SJSA1 (cell line): ENCODE measurements around the gene ILK. TPM values are rescaled to one million over a fixed set of nuclear protein-coding genes. Genes with fewer than 3 reads are reported as not detected.

Experiments
- DNase-seq, 2 experiments: peaks; one replicate each; pipeline ENCODE4 v3.0.0-alpha.2; 2015 to 2020; ENCODE audit warnings: low spot score in 2 of 2, low read depth in 1 of 2
- H3K27ac ChIP-seq: fragments of 250-450 bp; sonication (Bioruptor Pico); 2 replicates; pipeline ENCODE4 v1.5.1; 2020; ENCODE audit warnings: mild to moderate bottlenecking, moderate library complexity
- H3K27me3 ChIP-seq: fragments of 250-450 bp; sonication (Bioruptor Pico); replicated peaks from 2 replicates; pipeline ENCODE4 v1.5.1; 2020; ENCODE audit warnings: mild to moderate bottlenecking, moderate library complexity
- H3K36me3 ChIP-seq: fragments of 250-450 bp; sonication (Bioruptor Pico); 2 replicates; pipeline ENCODE4 v1.5.1; 2020; ENCODE audit warnings: mild to moderate bottlenecking
- H3K4me1 ChIP-seq: fragments of 250-450 bp; sonication (Bioruptor Pico); replicated peaks from 2 replicates; pipeline ENCODE4 v1.6.1; 2021; ENCODE audit warnings: mild to moderate bottlenecking
- H3K4me3 ChIP-seq: fragments of 250-450 bp; sonication (Bioruptor Pico); 2 replicates; pipeline ENCODE4 v1.5.1; 2020; ENCODE audit warnings: mild to moderate bottlenecking
- H3K9me3 ChIP-seq: fragments of 250-450 bp; sonication (Bioruptor Pico); replicated peaks from 2 replicates; pipeline ENCODE4 v1.5.1; 2020; ENCODE audit warnings: mild to moderate bottlenecking
- total RNA-seq: library from RNA; depleted of rRNA; stranded (reverse); fragments of >200 nt; shearing (Covaris generic); gene quantifications from 2 replicates; pipeline ENCODE4 v1.2.3, GENCODE V29; 2014; rRNA removed

ILK gene
- total RNA-seq, 1 experiment from 2014 or later: 180 TPM

GRCh38 chr11:6653656-6654055 lies 50.1 kb downstream of the ILK start:
- Histone ChIP-seq H3K27ac (no peak overlapping the region), H3K36me3 (no peaks in the 10 kb centered on the region), H3K9me3 (no peaks in the 10 kb centered on the region), H3K27me3 (no peaks in the 10 kb centered on the region), H3K4me3 (no peak overlapping the region), H3K4me1 (no peaks in the 10 kb centered on the region; the same call in none of the 2 replicates)
- no peak for DNase-seq

GRCh38 chr11:6654281-6655019 lies 50.9 kb downstream of the ILK start:
- no peaks in the 10 kb centered on the region; the same call in none of the 2 replicates for H3K4me1 ChIP-seq
- no peaks in the 10 kb centered on the region for H3K36me3 ChIP-seq
- H3K4me3 ChIP-seq: peak overlapping the region; percentile 41
- H3K27ac ChIP-seq: no peak overlapping the region
- no peak for DNase-seq
- no peaks in the 10 kb centered on the region for H3K9me3 ChIP-seq
- no peaks in the 10 kb centered on the region for H3K27me3 ChIP-seq

DNA sequence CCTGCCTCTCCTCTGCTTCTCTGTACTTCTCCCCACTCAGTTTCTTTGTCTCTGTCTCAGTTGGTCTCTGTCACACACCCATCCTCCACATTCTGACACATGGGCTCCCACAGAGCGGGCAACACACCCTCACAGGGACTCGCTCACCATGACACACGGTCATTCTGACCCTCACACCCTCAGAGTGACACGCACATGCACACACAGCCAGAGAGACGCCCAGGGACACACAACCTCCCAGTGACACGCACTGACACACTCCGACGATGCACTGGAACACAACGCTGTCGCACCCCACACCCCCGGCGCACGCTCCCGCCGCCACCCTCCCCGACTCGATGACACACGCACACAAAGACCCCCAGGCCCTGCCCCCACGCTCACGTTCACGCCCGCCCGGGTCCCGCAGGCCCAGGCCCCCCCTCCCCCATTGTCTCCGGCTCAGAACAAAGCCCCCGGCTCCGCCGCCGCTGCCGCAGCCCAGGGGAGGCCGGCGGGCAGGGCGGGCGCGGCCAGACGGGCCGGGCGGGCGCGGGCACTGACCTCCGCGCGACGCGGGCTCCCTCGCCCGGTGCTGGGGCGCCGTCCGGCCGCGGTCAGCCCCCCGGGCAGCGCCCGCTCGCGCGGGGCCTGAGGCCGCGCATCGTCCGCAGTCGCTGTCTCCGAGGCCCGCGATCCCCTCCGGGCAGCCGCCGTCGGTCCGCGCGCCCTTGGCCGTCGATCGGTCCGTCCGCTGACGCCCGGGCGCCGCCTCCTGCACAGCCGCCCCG lies 51.6 kb downstream of the ILK start:
- DNase-seq: no peak
- peak overlapping the region; percentile 41 for H3K4me3 ChIP-seq
- no peaks in the 10 kb centered on the region for H3K9me3 ChIP-seq
- no peaks in the 10 kb centered on the region for H3K27me3 ChIP-seq
- H3K27ac ChIP-seq: no peak overlapping the region
- H3K36me3 ChIP-seq: no peaks in the 10 kb centered on the region
- no peaks in the 10 kb centered on the region; the same call in none of the 2 replicates for H3K4me1 ChIP-seq

GRCh38 chr11:6655790-6656583 lies 52.4 kb downstream of the ILK start, which contains the start of gene DCHS1:
Gene DCHS1, minus strand, starts transcription at chr11:6655809. Its CDS starts 14,196 bp downstream, at chr11:6641613.
- H3K9me3 ChIP-seq: no peaks in the 10 kb centered on the region
- H3K27me3 ChIP-seq: no peaks in the 10 kb centered on the region
- no peak for DNase-seq
- H3K4me1 ChIP-seq: no peaks in the 10 kb centered on the region; the same call in none of the 2 replicates
- no peak within 1 kb of the TSS for H3K27ac ChIP-seq
- H3K36me3 ChIP-seq: no peaks in the 10 kb centered on the region
- H3K4me3 ChIP-seq: peak within 1 kb of the TSS; percentile 41

DNA sequence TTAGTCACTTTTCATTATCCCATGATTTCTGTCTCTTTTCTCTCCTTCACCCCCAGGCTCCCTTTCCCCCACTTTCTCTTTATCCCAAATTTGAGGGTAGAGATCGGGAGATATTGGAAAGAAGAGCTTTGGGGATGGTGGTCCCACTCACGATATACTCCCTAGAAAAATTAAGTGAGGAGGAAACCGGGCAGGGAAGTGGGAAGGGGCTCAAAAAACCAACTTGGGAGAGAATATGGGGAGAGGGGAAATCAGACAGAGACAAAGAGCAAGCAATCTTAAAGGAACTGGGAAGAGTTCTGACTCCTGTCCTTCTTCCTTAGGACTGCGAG lies 53.0 kb downstream of the ILK start:
- H3K36me3 ChIP-seq: no peaks in the 10 kb centered on the region
- DNase-seq: no peak
- no peaks in the 10 kb centered on the region; the same call in none of the 2 replicates for H3K4me1 ChIP-seq
- H3K27ac ChIP-seq: no peak overlapping the region
- H3K9me3 ChIP-seq: no peaks in the 10 kb centered on the region
- no peaks in the 10 kb centered on the region for H3K27me3 ChIP-seq
- no peak overlapping the region for H3K4me3 ChIP-seq

DNA sequence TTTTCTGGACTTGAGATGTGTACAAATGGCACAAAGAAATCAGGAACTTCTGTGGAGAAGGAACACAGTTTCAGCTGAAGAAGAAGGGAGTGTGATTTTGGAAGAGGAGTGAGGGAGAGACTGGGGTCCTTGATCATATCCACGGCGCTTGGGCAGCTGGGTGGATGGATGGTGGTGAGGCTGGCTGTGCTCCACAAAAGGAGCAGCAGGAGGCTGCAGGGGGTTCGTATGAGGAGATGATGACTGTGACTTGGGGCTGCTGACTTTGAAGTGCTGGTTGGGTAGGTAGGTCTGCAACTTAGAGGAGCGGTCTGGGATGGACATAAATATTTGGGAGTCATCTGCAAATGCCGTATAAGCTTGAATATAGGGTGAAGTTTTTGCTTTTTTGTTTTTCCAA lies 53.4 kb downstream of the ILK start:
- Histone ChIP-seq H3K9me3 (no peaks in the 10 kb centered on the region), H3K27me3 (no peaks in the 10 kb centered on the region), H3K36me3 (no peaks in the 10 kb centered on the region), H3K4me3 (no peak overlapping the region), H3K4me1 (no peaks in the 10 kb centered on the region; the same call in none of the 2 replicates), H3K27ac (no peak overlapping the region)
- DNase-seq: no peak

DNA sequence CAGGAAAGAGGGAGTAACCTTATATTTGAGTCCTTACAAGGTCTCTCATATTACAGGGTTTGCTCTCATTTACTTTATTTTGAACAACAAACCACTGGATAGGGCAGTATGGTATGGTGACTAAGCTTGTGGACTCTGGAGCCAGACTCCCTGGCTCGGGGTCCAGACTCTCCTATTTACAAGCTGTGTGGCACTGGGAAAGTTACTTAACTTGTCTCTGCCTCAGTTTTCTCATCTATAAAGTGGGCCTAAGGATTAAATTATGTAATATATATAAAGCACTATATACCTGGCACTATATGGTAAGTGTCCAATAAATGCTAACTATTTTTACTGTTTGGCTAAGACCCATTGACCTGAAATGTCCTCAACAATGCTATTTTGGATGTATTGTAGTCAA lies 53.8 kb downstream of the ILK start:
- Histone ChIP-seq H3K27me3 (no peaks in the 10 kb centered on the region), H3K27ac (no peak overlapping the region), H3K9me3 (no peaks in the 10 kb centered on the region), H3K36me3 (no peaks in the 10 kb centered on the region), H3K4me3 (no peak overlapping the region), H3K4me1 (no peaks in the 10 kb centered on the region; the same call in none of the 2 replicates)
- DNase-seq: no peak

GRCh38 chr11:6658647-6659046 lies 55.1 kb downstream of the ILK start:
- Histone ChIP-seq H3K9me3 (no peaks in the 10 kb centered on the region), H3K27ac (no peak overlapping the region), H3K4me3 (no peak overlapping the region), H3K27me3 (no peaks in the 10 kb centered on the region), H3K36me3 (no peaks in the 10 kb centered on the region), H3K4me1 (no peaks in the 10 kb centered on the region; the same call in none of the 2 replicates)
- no peak for DNase-seq

Other genes starting within 250 kb of the ILK start
- 38.9 and 57.9 TPM in 2 replicates for gene SMPD1, start 213.3 kb upstream of the ILK start, total RNA-seq
- gene APBB1, start 184.7 kb upstream of the ILK start, total RNA-seq: 12.0 and 17.1 TPM in 2 replicates
- gene HPX, start 162.8 kb upstream of the ILK start, total RNA-seq: 0.32 TPM in 1 of 2 replicates, not detected in the other
- gene TRIM3, start 129.8 kb upstream of the ILK start, total RNA-seq: 9.1 and 11.0 TPM in 2 replicates
- 14.0 and 22.9 TPM in 2 replicates for gene ARFIP2, start 122.4 kb upstream of the ILK start, total RNA-seq
- 5.6 and 19.1 TPM in 2 replicates for gene TIMM10B, start 122.3 kb upstream of the ILK start, total RNA-seq
- gene DNHD1, start 106.5 kb upstream of the ILK start, total RNA-seq: 1.5 and 1.8 TPM in 2 replicates
- gene RRP8, start 158 bp upstream of the ILK start, total RNA-seq: 10.2 and 12.0 TPM in 2 replicates
- gene TAF10, start 8.4 kb downstream of the ILK start, total RNA-seq: 25.2 and 35.2 TPM in 2 replicates
- 5.9 and 6.8 TPM in 2 replicates for gene TPP1, start 15.6 kb downstream of the ILK start, total RNA-seq
- gene DCHS1, start 52.0 kb downstream of the ILK start, total RNA-seq: 7.8 and 12.0 TPM in 2 replicates
- 38.7 and 79.8 TPM in 2 replicates for gene MRPL17, start 79.6 kb downstream of the ILK start, total RNA-seq
- gene OR2AG2, start 168.2 kb downstream of the ILK start, total RNA-seq: not detected in 2 replicates
- gene OR2AG1, start 179.2 kb downstream of the ILK start, total RNA-seq: not detected in 2 replicates
- gene OR6A2, start 195.9 kb downstream of the ILK start, total RNA-seq: not detected in 2 replicates
- gene OR10A5, start 241.9 kb downstream of the ILK start, total RNA-seq: not detected in 2 replicates